Activated effector memory CD4-positive, alpha-beta T cell treated with Interleukin-2 at 50 U/mL for 16 hours (primary cell): ENCODE measurements around the gene SLC23A3.
"Not testable (repeated sequence)": the region's sequence is repeated elsewhere in the genome, so short reads cannot be mapped to it uniquely, and the experiment has no call there.

Experiments
- DNase-seq: peaks from one replicate; pipeline ENCODE4 v3.0.0-alpha.2; 2020

The SLC23A3 gene

DNA sequence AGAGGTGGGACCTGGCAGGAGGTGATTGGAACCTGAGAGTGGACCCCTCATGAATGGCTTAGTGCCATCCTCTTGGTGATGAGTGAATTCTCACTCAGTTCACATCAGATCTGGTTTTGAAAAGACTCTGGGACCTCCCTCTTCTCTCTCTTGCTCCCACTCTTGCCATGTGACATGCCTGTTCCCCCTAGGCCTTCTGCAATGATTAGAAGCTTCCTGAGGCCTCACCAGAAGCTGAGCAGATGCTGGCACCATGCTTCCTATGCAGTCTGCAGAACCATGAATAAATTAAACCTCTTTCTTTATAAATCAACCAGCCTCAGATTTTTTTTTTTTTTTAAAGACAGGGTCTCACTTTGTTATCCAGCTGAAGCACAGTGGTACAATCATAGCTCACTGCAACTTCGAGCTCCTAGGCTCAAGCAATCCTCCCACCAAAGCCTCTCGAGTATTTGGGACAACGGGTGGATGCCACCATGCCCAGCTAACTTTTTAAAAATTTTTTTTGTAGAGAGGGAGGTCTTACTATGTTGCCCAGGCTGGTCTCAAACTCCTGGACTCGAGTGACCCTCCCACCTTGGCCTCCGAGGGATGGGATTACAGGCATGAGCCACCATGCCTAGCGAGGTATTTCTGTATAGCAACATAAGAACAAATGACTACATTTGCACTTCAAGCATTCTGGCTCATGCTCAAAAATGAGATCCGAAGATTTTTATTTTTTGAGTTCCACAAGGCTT lies 34.8 kb upstream of the SLC23A3 start:
- DNase-seq: no peak

DNA sequence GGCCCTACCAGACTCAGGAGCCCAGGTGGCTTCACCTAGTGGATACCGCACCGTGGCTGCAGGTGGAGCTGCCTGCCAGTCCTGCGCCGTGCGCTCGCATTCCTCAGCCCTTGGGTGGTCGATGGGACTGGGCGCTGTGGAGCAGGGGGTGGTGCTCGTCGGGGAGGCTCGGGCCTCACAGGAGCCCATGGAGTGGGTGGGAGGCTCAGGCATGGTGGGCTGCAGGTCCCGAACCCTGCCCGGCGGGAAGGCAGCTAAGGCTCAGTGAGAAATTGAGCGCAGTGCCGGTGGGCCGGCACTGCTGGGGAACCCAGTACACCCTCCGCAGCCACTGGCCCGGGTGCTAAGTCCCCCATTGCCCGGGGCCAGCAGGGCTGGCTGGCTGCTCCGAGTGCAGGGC lies 31.5 kb upstream of the SLC23A3 start:
- not testable (repeated sequence) for DNase-seq

DNA sequence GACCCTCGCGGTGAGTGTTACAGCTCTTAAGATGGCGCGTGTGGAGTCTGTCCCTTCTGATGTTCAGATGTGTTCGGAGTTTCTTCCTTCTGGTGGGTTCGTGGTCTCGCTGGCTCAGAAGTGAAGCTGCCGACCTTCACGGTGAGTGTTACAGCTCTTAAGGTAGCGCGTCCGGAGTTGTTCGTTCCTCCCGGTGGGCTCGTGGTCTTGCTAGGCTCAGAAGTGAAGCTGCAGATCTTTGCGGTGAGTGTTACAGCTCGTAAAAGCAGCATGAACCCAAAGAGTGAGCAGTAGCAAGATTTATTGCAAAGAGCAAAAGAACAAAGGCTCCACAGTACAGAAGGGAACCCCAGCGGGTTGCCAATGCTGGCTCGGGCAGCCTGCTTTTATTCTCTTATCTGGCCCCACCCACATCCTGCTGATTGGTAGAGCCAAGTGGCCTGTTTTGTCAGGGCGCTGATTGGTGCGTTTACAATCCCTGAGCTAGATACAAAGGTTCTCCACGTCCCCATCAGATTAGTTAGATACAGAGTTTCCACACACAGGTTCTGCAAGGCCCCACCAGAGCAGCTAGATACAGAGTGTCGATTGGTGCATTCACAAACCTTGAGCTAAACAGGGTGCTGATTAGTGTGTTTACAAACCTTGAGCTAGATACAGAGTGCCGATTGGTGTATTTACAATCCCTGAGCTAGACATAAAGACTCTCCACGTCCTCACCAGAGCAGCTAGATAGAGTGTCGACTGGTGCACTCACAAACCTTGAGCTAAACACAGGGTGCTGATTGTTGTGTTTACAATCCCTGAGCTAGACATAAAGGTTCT lies 30.9 kb upstream of the SLC23A3 start:
- not testable (repeated sequence) for DNase-seq

DNA sequence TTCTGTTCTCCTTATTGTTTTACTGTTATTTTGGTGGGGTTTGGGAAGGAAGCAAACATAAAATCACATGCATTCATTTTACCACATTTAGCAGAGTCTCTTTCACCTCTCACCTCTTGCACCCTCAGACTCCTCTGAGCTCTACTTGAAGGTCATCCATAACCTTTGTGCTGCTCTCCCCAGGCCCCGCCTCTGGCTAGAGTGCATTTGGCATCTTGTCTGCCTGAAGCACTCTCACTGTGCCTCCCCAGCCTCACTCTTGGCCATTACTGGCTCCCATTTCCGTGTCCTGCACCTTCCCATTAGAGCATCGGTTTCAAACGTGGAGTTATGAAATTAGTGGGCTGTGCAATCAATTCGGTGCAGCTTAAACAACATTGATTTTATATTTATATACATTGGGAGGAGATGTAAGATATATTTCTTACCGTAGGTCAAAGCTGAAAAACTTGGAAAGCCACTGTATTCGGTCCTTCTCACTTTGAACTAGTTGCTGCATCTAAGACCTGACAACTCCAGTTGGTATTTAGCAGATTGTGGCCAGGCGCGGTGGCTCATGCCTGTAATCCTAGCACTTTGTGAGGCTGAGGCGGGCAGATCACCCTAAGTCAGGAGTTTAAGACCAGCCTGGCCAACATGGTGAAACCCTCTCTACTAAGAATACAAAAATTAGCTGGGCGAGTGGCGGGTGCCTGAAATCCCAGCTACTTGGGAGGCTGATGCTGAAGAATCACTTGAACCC lies 29.8 kb upstream of the SLC23A3 start:
- no peak for DNase-seq

DNA sequence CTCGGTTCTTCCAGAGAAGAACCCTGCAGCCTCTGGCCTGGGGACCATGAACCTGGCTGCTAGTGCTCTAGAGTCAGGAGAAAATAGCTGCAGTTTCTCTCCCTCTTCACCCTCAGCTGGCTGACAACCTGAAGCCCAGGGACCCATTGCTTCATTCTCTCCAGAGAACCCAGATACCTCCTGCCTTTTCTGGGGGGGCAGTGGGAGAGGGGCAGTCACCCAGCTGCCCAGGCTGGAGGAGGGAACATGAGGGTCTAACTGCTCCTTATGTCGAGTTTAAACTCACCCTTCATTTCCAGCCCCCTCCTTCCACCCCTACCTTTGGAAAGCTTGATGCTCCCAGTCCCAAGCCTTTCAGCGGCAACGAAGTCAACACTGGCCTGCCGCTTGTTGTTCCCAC lies 29.1 kb upstream of the SLC23A3 start:
- DNase-seq: no peak

DNA sequence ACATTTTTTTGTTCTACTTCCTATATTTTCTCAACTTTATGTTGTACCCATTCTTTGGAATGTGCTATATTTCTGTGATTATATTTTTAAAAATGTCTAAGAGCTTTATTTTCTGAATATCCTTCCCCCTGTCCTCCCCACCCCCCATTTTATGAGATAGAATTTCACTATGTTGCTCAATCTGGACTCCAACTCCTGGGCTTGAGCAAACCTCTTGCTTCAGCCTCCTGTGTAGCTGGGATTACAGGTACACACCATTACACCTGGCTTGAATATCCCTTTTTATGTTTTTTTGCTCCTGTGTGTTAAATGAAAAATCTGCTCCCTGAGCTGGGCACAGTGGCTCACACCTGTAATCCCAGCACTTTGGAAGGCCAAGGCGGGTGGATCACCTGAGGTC lies 27.6 kb upstream of the SLC23A3 start:
- DNase-seq: no peak

DNA sequence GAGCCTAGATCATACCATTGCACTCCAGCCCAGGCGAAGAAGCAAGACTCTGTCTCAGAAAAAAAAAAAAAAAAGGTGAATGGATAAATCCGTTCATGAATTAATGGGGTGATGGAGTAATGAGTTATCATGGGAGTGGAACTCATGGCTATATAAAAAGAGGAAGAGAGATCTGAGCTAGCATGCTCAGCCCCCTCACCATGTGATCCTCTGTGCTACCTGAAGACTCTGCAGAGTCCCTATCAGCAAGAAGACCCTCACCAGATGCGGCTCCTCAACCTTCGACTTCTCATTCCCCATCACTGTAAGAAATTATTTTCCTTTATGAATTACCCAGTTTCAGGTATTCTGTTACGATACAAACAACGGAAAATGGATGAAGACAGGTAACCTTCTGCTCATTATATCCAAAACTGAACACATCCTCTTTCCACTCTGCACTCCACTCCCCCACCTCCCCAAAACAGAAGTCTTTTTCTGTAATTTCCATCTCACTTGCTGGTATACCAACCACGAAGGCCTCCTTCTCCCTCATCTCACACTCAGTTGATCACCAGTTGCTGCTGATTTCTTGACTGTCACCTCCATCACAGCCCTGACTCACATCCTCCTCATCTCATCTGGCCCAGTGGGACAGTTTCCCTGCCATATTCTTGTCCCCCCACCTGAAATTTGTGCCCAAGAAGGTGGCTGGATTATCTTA lies 17.1 kb upstream of the SLC23A3 start:
- no peak for DNase-seq

DNA sequence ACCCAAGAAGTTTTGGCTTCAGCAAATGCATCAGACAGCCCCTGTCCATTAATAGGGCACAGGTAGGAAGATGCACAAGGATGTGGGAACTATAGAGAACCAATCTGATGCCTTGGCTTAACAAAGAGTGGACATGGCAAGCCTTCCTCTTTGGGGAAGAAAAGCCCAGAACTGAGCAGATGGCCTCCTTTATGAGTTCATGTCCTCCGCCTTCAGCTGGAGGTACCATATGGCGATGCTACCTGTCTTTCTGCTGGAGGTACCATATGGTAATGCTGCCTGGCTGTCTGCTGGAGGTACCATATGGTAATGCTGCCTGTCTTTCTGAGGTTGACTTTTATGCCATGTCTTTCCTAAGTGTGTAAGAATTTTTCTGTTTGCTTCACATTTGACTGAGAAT lies 14.3 kb upstream of the SLC23A3 start:
- no peak for DNase-seq

DNA sequence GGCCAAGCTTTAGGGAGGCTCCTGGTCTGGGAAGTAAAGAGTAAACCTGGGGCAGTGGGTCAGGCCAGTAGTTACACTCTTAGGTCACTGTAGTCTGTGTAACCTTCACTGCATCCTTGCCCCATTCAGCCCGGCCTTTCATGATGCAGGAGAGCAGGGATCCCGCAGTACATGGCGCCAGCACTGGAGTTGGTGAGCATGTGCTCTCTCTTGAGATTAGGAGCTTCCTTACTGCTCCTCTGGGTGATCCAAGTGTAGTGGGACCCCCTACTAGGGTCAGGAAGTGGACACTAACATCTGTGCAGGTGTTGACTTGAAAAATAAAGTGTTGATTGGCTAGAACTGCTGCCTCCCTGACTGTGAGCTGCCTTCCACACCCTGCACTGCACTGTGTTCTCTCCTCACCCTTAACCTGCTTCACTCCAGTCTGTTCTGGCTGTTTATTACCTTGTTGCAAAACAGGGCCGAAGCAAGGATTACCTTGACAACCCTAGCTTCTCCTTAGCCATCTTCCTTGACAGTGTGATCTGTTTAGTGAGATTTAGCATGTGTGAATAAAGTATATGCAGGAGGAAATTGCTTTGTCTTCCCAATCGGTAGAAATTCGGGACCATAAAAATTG lies 13.4 kb upstream of the SLC23A3 start:
- no peak for DNase-seq

DNA sequence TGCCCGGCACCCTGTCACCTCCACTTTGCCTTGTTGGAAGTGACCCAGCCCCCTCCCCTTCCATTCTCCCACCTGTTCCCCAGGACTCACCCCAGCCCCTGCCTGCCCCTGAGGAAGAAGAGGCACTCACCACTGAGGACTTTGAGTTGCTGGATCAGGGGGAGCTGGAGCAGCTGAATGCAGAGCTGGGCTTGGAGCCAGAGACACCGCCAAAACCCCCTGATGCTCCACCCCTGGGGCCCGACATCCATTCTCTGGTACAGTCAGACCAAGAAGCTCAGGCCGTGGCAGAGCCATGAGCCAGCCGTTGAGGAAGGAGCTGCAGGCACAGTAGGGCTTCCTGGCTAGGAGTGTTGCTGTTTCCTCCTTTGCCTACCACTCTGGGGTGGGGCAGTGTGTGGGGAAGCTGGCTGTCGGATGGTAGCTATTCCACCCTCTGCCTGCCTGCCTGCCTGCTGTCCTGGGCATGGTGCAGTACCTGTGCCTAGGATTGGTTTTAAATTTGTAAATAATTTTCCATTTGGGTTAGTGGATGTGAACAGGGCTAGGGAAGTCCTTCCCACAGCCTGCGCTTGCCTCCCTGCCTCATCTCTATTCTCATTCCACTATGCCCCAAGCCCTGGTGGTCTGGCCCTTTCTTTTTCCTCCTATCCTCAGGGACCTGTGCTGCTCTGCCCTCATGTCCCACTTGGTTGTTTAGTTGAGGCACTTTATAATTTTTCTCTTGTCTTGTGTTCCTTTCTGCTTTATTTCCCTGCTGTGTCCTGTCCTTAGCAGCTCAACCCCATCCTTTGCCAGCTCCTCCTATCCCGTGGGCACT lies 12.7 kb upstream of the SLC23A3 start:
- DNase-seq: no peak

DNA sequence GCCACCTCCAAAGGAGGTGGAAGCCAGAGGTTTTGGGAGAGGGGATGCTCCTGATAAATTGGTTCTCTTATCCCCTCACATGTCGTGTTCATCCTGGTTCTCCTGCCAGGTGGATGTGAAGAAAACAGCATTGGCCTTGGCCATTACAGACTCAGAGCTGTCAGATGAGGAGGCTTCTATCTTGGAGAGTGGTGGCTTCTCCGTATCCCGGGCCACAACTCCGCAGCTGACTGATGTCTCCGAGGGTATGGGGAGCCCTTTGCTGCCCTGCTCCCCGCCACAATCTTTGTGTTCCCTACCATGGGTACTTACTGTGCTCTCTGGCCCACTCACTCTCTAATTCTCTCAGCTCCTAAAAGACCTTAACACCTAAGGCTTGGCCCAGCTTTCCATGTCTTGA lies 11.7 kb upstream of the SLC23A3 start:
- DNase-seq: no peak

DNA sequence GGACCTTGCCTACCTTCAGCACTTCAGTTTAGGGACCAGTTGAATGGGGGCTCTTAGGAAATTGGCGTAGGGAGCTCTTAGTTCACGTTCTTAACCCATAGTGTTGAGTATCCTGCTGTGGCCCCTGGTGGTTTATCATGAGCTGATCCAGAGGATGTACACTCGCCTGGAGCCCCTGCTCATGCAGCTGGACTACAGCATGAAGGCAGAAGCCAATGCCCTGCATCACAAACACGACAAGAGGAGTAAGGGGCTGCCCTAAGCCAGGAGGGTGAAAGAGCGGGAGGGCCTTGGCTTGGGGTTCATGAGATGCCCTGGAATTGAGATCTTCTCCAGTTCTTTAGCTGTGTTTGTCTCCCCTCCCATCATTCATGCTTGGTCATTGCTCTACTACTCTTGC lies 11.1 kb upstream of the SLC23A3 start:
- no peak for DNase-seq

DNA sequence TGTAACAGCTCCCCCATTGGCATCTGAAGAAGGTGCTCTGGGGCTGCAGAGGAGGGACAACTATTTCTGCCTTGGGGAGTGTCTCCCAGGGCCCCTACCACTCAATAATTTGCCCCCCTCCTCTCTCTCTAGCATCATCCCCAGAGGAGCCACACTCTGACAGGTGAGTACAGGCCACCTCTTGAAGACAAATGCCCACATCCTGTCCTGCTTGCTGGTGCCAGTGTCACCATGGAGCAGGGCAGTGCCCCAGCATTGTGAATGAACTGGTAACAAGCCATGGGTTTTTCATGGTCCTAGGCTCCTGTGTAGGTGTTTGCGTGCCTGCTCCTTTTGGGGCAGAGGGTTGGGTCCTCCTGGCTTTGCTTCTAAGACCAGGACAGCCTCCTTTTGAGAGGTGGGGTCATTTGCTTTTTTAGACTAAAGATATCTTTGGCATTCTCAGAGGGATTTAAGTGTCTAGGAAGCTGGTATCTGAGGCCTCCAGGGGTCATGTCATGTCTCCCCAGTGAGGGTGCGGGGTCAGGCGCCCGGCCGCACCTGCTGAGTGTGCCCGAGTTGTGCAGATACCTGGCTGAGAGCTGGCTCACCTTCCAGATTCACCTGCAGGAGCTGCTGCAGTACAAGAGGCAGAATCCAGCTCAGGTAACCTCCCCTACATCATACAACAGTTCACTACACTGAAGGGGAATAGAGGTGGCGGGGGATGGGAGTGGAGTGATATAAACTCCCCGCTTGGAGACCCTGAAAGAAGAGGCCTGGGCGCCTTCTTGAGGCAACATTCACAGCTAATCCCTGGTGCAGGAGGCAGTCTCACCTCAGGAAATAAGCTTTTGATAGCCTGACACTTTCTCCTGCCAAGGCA lies 10.0 kb upstream of the SLC23A3 start:
- no peak for DNase-seq

DNA sequence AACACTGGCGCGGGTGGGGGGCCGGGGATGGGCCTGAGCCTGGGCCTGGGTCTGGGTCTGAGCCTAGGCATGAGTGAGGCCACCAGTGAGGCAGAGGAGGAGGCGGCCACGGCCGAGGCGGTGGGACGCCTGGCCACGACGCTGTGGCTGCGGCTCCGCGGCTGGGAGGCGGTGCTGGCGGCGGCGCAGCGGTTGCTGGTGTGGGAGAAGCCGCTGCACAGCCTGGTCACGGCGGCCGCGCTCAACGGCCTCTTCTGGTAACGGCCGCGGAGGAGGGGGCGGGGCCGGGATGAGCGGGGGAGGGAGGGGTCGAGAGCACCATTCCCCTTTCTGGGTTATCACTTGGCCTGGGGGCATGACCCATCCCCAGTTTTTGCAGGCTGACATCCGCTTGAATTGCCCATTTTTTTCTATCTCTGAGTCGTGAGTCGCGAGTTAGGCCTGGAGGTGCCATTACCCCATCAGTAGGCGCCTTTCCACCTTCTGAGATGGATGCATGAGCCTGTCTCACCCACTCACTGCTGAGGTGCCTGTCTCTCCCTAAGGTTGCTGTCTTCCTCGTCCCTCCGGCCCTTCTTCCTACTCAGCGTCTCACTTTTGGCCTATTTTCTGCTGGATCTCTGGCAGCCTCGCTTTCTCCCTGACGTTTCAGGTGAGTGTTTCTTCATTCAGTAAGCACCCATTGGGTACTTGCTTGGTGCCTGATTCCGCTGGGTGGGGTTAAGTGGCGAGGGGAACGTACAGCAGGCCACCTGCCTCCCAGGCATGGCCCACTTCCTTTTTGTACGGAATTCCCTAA lies 8.7 kb upstream of the SLC23A3 start:
- DNase-seq: no peak

DNA sequence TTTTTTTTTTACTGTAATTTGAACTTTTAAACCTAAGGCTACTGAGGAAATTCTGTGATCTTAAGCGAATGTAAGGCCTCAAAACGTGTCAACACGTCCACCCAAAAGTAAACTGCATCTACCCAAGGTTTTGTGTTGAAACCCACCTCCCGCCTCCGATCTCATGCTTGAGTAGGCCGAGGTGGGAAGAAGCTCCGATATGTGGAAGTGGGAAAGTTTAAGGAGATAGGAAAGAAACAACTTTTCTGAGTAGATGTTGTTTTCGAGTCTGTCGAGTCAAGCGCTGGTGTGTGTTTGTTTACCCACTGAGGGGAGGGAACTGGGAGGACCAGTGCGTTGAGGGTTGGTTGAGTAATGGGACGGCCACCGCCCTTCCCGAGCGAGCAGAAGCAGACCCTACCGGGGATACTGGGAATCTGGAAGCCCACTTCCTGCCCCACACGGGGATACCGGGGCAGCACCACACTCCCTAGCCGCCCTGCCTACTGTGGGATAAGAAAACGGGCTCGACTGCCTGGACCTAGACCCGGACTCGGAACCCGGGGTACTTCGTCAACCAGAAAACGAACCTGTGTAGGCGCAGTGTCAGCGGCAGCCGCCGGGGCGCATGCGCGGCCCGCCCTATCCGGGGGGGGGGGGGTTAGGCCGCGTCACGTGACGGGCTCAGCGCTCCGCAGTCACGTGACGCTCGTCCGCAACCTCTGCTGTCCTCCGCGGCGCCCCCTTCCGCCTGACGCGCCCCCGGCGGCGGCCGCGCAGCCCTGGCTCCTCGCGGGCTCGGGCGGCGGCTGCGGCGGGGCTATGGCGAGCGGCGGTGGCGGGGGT lies 7.9 kb upstream of the SLC23A3 start, which contains the start of gene RETREG2:
TSS of gene RETREG2 (plus strand) at position 724 of the 825 bp plus-strand sequence. CDS start at position 802, 78 bp downstream.
- DNase-seq: peak; percentile 77

DNA sequence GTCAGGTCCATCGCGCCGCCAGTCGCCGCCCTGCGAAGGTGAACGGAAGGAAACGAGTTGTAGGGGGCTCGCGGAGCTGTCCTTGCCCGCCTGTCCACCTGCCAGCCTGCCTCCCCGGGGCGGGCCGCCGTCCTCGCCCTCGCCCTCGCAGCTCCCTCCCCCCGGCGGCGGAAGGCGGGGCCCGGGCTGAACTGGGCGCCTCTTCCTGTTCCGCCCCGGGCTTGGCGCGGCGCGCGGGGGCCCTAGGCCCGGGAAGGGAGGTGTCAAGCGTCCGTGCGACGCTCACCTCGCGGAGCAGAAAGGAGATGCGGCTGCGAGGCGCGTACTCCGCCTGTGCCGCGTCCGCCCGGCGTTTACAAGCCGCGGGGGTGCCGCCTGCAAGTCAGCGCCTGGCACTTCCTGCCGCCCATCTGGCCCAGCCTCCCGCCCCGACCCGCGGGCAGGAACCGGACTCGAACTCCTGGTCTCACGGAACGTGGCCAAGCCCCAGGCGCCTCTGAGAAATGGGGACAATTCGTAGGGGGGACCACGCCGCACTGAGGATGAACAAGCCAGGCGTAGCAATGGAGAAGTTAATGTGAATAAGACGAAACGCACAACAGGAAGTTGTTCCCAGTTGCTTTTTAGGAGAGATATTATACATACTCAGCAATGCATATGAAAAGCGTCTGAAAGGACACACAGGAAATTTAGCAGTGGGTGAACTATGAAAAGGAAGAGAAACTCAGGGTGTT lies 7.2 kb upstream of the SLC23A3 start, which contains the start of gene CNPPD1:
TSS of gene CNPPD1 (minus strand) at position 108 of the 734 bp plus-strand sequence. CDS start at position 11, 97 bp downstream.
- peak; percentile 85 for DNase-seq

DNA sequence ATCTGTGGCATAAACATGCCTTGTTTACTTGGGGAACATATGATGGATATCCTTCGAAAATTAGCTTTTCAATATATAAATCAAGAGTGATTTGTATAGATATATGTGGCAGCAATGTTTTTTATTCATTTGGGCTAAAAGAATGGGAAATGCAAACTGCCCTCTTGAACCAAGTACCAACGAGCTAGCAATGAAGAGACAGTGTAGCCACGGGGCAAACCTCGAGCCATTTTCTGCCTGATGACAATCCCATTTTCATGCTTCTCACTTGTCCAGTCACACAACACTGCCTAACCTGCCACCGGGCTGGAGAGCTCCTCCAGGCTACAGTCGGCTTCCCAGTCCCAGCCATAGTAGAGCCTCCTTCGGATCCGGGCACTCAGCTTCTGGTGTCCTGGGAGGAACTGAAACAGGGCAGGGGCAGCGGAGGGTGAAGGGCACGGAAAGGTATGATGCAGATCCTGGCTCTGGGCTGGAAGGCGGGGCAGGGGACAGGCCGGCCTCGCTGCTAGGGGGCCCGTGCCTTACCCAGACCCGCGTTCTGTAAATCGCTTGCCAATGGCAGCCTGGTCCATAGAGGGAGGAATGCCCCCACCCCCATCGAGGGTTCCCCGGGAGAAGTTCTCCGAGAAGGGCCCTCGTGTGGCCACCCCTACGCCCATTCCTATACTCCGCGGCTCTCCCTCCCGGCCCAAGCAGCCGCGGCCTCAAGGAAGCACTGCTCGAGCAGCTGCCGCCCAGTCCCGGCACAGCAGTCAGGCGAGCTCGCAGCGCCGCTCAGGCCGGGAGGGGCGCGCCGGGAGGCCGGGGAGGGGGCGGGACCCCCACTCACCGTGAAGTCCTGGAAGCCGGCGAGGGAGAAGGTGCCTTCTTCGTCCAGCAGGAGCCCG lies 6.3 kb upstream of the SLC23A3 start:
- DNase-seq: peak; percentile 4
